H1 (cell line): ENCODE measurements around the gene PRICKLE2. TPM values are rescaled to one million over a fixed set of nuclear protein-coding genes. Genes with fewer than 3 reads are reported as not detected.

Experiments used
- BCL11A ChIP-seq, 2 experiments: IDR thresholded peaks; one replicate each; pipeline ENCODE4 v1.6.1; 2011; ENCODE audit warnings: low read depth in 2 of 2, low read length in 2 of 2, mild to moderate bottlenecking in 2 of 2
- CTBP2 ChIP-seq: IDR thresholded peaks from 2 replicates; pipeline ENCODE4 v1.7.0; 2011; ENCODE audit warnings: borderline replicate concordance, mild to moderate bottlenecking, moderate library complexity, mixed read lengths, low read length; ENCODE audit not compliant: insufficient read depth, insufficient read length
- EP300 ChIP-seq, 2 experiments: IDR thresholded peaks; 1 replicate in 1 of 2; 2 replicates in 1 of 2; pipeline ENCODE4 v1.6.1; 2011 to 2012; ENCODE audit warnings: low read depth in 2 of 2, low read length in 2 of 2, mild to moderate bottlenecking in 2 of 2, borderline replicate concordance in 1 of 2, inconsistent platforms in 1 of 2, moderate library complexity in 1 of 2
- polyA plus RNA-seq, 7 experiments: library from polyadenylated mRNA; depleted of rRNA in 3 of 7; stranded (reverse) in 5 of 7; unstranded in 2 of 7; fragments of >200 nt in 5 of 7; fragments of 200-250 nt in 2 of 7; gene quantifications; 1 replicate in 5 of 7; 2 replicates in 1 of 7; 4 replicates in 1 of 7; pipeline versions ENCODE4 v1.2.1 to v1.2.3, GENCODE V29; 2011 to 2013; ENCODE audit warnings: missing spikeins in 2 of 7, mixed read lengths in 2 of 7
- total RNA-seq: library from RNA; stranded (reverse); fragmentation: NEBNext Ultra II Directional; extraction: Animal tissue kit (Norgen Biotek cat#: 25700); gene quantifications from 2 replicates; pipeline ENCODE4 v1.2.1, GENCODE V29; 2021

PRICKLE2 gene
- total and polyA plus RNA-seq, 2 of the 8 experiments (the other 6 are each of a cell fraction or from before 2014, with no cell fraction given): 2.9 to 8.0 TPM

DNA sequence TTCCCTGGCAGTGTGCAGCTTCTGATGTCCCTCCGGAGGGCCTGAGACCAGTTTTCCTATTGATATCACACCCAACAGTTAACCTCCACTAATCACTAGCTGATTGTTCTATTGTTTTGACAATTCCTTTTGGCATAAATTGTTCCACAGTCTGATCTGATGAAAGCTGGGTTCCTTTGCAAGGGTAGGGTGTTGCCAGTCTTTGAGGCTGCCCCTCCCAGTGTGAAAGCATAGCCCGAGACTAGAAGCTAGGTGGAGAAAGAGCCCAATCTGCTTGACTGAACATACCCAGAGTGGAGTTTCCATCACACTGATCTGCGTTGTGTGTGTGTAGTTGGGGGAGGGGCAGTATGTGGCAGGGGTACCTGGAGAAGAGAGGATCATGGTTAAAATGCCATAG is 10.3 kb upstream of the PRICKLE2 start (continued):
- TF ChIP-seq EP300 (IDR thresholded peaks at IDR 0.05; ENCODE audit: borderline replicate concordance in 1 of 2, low read depth in 2 of 2, low read length in 2 of 2): no peak
- no peak for TF ChIP-seq CTBP2
- no peak for TF ChIP-seq BCL11A (IDR thresholded peaks at IDR 0.05; ENCODE audit: low read depth in 2 of 2, low read length in 2 of 2)
